ENCODE data around the gene RNF26. TPM values are rescaled to one million over a fixed set of nuclear protein-coding genes. Genes with fewer than 3 reads are reported as not detected.

RNF26 gene
- total and polyA plus RNA-seq, 2 donors (not counting 3 experiments of a cell fraction or from before 2014, with no cell fraction given) = 40.1 to 43.8 TPM

DNA sequence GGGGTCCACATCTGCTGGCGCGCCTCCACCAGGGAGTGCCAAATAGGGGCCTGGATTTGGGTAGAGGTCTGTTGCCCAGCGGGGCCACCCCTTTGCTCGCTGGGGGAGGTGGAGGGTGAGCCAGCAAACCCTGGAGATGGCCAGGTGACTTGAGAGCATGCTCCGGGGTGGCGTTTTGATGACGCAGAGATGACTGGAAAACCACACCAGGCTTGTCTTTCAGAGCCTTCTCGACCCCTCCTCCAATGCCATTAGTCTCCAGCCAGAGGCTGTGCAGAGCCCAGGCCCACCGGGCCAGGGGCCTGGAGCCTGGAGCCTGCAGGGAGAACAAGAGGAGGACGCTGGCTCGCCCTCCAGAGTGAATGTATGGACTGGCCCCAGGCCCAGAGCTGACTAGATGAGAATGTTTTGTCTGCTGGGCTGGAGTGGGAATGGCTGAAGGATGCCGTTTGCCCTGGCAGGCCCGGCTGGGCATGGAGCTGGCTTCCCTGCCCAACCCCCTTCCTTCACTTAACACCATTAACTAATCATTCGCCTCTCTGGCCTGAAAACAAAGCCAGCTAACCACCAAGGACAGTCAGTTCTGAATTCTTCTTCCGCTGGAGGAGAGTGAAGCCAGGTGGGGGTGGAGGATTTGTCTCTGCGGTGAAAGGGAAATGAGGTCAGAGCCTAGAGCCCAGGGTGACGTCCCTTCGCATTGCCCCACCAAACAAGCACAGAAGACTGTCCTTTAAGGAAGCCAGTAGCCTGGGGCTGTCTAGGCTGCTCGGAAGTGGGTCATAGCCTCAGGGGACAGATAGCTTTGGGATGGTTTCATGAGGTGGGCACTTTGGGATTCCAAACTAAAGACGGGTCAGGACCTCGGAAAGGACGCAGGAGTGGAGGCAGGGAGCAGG is 15.8 kb upstream of the RNF26 start:
- Histone ChIP-seq H3K27ac (ENCODE audit: insufficient read depth, low read depth, low read length) (peak overlapping the region; percentile 93), H3K27me3 (ENCODE audit: control insufficient read depth in 2 of 2, insufficient read depth in 2 of 2, low read length in 2 of 2) (no peaks in the 10 kb centered on the region), H2AFZ (ENCODE audit: low read depth, low read length) (no peak overlapping the region), H3K4me2 (ENCODE audit: insufficient read depth, low read length) (peak overlapping the region; percentile 6), H3K9ac (replicated peaks; ENCODE audit: extremely low read depth, insufficient read depth, low read length) (peak overlapping the region; percentile 61), H3K9me1 (replicated peaks; ENCODE audit: control insufficient read depth, extremely low read depth, insufficient read depth, low read length) (no peaks in the 10 kb centered on the region), H3K36me3 (ENCODE audit: control insufficient read depth in 2 of 2, extremely low read depth in 1 of 2, insufficient read depth in 2 of 2, low read length in 2 of 2) (peaks cover 3 to 12% of the 10 kb centered on the region in 2 experiments), H3K79me2 (ENCODE audit: control insufficient read depth, insufficient read depth, low read length) (peaks cover 40% of the 10 kb centered on the region), H3K4me3 (replicated peaks in 1 of 3; ENCODE audit: insufficient read depth in 1 of 3, low read depth in 1 of 3, low read length in 3 of 3) (no peak overlapping the region), H3K4me1 (ENCODE audit: control insufficient read depth, extremely low read depth, insufficient read depth, low read length) (peaks cover 67% of the 10 kb centered on the region), H3K9me3 (replicated peaks; ENCODE audit: control insufficient read depth, insufficient read depth, low read length) (no peaks in the 10 kb centered on the region), H4K20me1 (replicated peaks; ENCODE audit: control insufficient read depth, extremely low read depth, insufficient read depth, low read length) (no peaks in the 10 kb centered on the region)
- POLR2A ChIA-PET = interaction anchor here (1.1 to 2.6 kb wide), 4 partner anchors 10 to 224 kb away, joined by 9 to 18 read pairs (median 14); partner anchors contain the start of gene C1QTNF5
- intact Hi-C loops (cut with micrococcal nuclease) = loop anchor here (5.0 kb wide), 2 partner anchors 251 to 406 kb away; partner anchors contain the start of gene VPS11
- CTCF ChIA-PET = interaction anchor here (0.7 to 15.9 kb wide), 5 partner anchors 11 to 224 kb away, joined by 3 to 301 read pairs (median 17); partner anchors contain the start of genes C1QTNF5 and CBL
- dilution Hi-C loops (cut with MboI; ENCODE audit: extremely low pct_ligation_motif_present, low sequenced_read_pairs) = no loop called here
- FAIRE-seq (peak; percentile 97), DNase-seq (ENCODE audit: low read depth, low spot score) (peak; percentile 81)
- peak; percentile 38 for TF ChIP-seq JUN (IDR thresholded peaks at IDR 0.05; ENCODE audit: borderline replicate concordance, insufficient read depth, insufficient read length, low read depth)
- TF ChIP-seq GATA2 (IDR thresholded peaks at IDR 0.05; ENCODE audit: insufficient read depth, insufficient read length, low read depth, low read length) = peak; percentile 36
- peak; percentile 85 for TF ChIP-seq POLR2AphosphoS5 (IDR thresholded peaks at IDR 0.05; ENCODE audit: insufficient read depth, low read depth, low read length)
- TF ChIP-seq POLR2A (IDR thresholded peaks at IDR 0.05; ENCODE audit: low read depth, low read length) = peak; percentile 66
- peak; percentile 49 for TF ChIP-seq FOS (IDR thresholded peaks at IDR 0.05; ENCODE audit: borderline replicate concordance, insufficient read depth, low read length)
- TF ChIP-seq, protein P1, sequence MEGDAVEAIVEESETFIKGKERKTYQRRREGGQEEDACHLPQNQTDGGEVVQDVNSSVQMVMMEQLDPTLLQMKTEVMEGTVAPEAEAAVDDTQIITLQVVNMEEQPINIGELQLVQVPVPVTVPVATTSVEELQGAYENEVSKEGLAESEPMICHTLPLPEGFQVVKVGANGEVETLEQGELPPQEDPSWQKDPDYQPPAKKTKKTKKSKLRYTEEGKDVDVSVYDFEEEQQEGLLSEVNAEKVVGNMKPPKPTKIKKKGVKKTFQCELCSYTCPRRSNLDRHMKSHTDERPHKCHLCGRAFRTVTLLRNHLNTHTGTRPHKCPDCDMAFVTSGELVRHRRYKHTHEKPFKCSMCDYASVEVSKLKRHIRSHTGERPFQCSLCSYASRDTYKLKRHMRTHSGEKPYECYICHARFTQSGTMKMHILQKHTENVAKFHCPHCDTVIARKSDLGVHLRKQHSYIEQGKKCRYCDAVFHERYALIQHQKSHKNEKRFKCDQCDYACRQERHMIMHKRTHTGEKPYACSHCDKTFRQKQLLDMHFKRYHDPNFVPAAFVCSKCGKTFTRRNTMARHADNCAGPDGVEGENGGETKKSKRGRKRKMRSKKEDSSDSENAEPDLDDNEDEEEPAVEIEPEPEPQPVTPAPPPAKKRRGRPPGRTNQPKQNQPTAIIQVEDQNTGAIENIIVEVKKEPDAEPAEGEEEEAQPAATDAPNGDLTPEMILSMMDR (IDR thresholded peaks at IDR 0.05; ENCODE audit: extremely low read depth in 1 of 2, insufficient read depth in 1 of 2, low read depth in 1 of 2, low read length in 2 of 2) = no peak
- TF ChIP-seq, protein P2, sequence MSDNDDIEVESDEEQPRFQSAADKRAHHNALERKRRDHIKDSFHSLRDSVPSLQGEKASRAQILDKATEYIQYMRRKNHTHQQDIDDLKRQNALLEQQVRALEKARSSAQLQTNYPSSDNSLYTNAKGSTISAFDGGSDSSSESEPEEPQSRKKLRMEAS (IDR thresholded peaks at IDR 0.05; ENCODE audit: insufficient read depth, insufficient read length) = no peak
- TF ChIP-seq MYC (IDR thresholded peaks at IDR 0.05; ENCODE audit: low read depth, low read length) = no peak
- BruUV-seq (replicated peaks) = no TSS peak
